ENCODE measurements around the gene DPPA5. TPM values are rescaled to one million over a fixed set of nuclear protein-coding genes. Genes with fewer than 3 reads are reported as not detected.
"Not testable (repeated sequence)": the region's sequence is repeated elsewhere in the genome, so short reads cannot be mapped to it uniquely, and the experiment has no call there.

The DPPA5 gene
- total RNA-seq, 1 donor from 2014 or later: not detected

DNA sequence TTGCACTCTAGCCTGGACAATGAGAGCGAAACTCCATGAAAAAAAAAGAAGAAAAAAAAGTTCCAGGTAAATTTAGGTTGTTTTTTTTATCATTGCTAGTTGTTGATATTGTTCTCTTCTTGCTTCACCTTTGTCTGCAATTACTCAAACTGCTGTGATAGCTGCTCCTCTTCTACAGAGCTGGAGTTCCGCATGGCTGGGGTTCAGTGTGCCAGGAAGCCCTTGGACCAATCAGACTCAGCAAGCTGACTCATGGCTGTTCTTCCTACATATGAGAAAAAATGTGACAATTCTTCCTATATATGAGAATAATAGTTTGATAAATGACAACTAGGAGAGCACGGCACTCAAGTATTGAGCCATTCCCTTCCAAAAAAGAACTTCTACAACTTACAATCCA, 28.4 kb downstream of the DPPA5 start:
- H3K9me3 ChIP-seq: no peaks in the 10 kb centered on the region
- no peaks in the 10 kb centered on the region for H3K4me1 ChIP-seq
- TF ChIP-seq, protein P1, sequence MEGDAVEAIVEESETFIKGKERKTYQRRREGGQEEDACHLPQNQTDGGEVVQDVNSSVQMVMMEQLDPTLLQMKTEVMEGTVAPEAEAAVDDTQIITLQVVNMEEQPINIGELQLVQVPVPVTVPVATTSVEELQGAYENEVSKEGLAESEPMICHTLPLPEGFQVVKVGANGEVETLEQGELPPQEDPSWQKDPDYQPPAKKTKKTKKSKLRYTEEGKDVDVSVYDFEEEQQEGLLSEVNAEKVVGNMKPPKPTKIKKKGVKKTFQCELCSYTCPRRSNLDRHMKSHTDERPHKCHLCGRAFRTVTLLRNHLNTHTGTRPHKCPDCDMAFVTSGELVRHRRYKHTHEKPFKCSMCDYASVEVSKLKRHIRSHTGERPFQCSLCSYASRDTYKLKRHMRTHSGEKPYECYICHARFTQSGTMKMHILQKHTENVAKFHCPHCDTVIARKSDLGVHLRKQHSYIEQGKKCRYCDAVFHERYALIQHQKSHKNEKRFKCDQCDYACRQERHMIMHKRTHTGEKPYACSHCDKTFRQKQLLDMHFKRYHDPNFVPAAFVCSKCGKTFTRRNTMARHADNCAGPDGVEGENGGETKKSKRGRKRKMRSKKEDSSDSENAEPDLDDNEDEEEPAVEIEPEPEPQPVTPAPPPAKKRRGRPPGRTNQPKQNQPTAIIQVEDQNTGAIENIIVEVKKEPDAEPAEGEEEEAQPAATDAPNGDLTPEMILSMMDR (IDR thresholded peaks at IDR 0.05): no peak
- intact Hi-C loops (cut with DNase I): loop anchor here (1.0 to 10.0 kb wide), 3 partner anchors 15 to 911 kb away; no protein-coding TSS in a partner anchor
- H3K27ac ChIP-seq: no peak overlapping the region
- H3K36me3 ChIP-seq: no peaks in the 10 kb centered on the region
- no peak overlapping the region for H3K4me3 ChIP-seq
- no peak for DNase-seq (ENCODE audit: low spot score in 2 of 2)
- H3K27me3 ChIP-seq: no peaks in the 10 kb centered on the region

DNA sequence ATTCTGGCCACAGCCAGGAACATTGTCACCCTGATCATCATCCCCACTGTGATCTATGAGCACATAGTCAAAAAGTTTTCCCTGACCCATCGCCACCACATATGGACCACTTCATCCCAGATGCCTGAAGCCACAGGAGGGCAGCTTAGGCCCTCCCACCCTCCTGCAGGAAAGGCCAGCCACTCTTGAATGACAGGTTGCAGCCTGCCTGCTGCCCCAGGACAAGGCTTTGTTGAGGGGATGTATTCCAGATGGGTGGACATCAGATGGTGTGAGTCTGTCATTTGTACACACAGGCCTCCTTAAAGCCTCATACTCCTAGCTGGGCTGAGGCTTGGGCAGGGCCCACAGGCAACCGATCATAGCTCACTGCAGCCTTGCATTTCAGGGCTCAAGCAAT, 30.8 kb downstream of the DPPA5 start:
- intact Hi-C loops (cut with DNase I): loop anchor here (10.0 kb wide), 1 partner anchor 909 kb away; no protein-coding TSS in a partner anchor
- Histone ChIP-seq H3K27ac (no peak overlapping the region), H3K36me3 (no peaks in the 10 kb centered on the region), H3K4me3 (no peak overlapping the region), H3K27me3 (no peaks in the 10 kb centered on the region), H3K4me1 (no peaks in the 10 kb centered on the region), H3K9me3 (peaks cover 0 to 12% of the 10 kb centered on the region in 2 donors)
- TF ChIP-seq, protein P1 (IDR thresholded peaks at IDR 0.05): no peak
- no peak for DNase-seq (ENCODE audit: low spot score in 2 of 2)

DNA sequence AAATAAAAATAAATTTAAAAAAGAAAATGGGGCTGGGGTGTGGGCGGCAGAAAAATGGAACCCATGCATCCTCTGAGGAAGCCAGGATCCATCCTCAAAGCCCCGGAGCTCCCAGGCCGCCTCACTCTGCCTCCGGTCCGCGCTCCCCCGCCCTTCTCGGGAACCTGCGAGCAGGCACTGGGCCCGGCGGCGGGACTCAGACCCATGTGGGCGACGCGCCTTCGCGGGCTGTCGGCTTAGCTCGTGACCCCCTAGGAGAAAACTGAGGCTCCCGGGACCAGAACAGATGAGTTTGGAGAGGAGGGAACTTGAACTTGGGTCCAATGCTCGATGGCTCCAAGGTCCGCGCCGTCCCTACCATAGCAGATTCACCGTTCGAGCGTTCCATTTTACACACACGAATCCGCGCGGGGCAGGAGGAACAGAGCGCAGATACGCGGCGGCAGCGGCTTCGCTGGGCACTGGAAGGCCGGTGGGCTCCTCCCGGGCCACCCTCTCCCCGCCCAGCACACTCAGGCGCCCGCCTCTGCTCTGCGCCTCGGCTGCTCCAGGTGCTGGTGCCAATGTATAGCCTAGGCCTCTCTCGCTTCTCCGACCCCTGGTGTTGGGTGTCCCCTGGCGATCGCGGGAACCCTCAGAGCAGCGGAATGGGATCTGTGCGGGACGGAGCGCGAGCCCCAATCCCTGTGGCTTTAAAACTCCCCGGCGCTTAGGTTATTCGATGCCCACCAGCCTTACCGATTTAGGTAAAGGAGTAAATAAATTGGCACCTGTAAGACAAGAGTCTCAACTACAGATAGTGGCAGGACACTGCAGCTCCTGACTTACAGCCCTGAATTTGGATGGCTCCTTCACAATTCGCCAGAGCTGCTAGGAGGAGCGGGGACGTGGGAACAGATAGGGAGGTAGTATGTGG, 39.2 kb downstream of the DPPA5 start:
- no peak for DNase-seq (ENCODE audit: low spot score in 2 of 2)
- Histone ChIP-seq H3K4me3 (peak overlapping the region; percentile 33 to 52), H3K9me3 (peaks cover 0 to 19% of the 10 kb centered on the region in 2 donors), H3K27me3 (peaks cover 5% of the 10 kb centered on the region), H3K36me3 (no peaks in the 10 kb centered on the region), H3K4me1 (peaks cover 0 to 4% of the 10 kb centered on the region in 2 donors), H3K27ac (no peak overlapping the region)
- intact Hi-C loops (cut with DNase I): no loop called here
- TF ChIP-seq, protein P1 (IDR thresholded peaks at IDR 0.05): no peak

DNA sequence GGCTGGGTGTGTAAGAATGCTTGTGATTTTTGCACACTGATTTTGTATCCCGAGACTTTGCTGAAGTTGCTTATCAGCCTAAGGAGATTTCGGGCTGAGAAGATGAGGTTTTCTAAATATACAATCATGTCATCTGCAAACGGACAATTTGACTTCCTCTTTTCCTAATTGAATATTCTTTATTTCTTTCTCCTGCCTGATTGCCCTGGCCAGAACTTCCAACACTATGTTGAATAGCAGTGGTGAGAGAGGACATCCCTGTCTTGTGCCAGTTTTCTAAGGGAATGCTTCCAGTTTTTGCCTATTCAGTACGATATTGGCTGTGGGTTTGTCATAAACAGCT, 43.6 kb downstream of the DPPA5 start:
- DNase-seq (ENCODE audit: low spot score in 2 of 2); H3K4me1 ChIP-seq; H3K36me3 ChIP-seq; H3K9me3 ChIP-seq; H3K27me3 ChIP-seq: not testable (repeated sequence)
- Histone ChIP-seq H3K4me3 (peak overlapping the region; percentile 59 to 76), H3K27ac (peak overlapping the region in 1 of 2 donors; percentile 56)
- intact Hi-C loops (cut with DNase I): loop anchor here (1.0 kb wide), 1 partner anchor 16 kb away; no protein-coding TSS in a partner anchor

DNA sequence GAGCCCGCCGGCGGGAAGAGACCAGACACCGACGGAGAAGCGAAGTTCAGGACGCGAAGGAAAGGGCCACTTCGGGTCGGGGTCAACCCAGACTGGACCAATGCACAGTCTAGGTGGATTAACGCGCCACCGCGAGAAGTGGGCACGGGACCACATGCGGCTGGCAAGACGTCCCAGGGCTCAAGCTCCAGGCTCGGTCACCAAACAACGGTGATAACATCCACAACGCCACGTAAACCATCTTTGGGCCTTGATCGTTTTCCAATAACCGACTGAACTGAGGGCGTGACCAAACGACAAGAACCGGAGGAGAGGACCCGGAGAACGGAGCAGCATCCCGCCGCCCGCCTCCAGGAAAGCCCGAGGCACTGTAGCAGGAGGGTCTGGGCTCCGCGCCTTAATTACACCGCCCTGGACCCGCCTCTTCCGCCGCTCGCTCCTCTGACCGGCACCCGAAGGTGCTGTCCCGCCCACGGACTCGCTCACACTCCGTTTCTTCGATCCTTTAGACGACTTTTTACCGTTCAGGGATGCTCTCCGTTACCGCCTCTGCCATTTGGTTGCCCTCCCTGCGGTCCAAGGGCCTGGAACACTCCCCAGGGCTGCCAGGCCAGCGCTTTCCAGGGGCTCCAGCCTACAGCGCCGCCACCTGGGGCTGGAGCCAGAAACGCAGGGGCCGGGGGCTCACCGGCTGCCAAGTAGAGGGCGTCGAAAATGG, 44.1 kb downstream of the DPPA5 start:
- Histone ChIP-seq H3K4me3 (peak overlapping the region; percentile 59 to 76), H3K36me3 (no peaks in the 10 kb centered on the region), H3K9me3 (no peaks in the 10 kb centered on the region), H3K4me1 (peaks cover 0 to 7% of the 10 kb centered on the region in 2 donors), H3K27ac (peak overlapping the region; percentile 56 to 67), H3K27me3 (peaks cover 4% of the 10 kb centered on the region)
- intact Hi-C loops (cut with DNase I): loop anchor here (1.0 kb wide), 1 partner anchor 16 kb away; no protein-coding TSS in a partner anchor
- TF ChIP-seq, protein P1 (IDR thresholded peaks at IDR 0.05): peak in 2 of 3 experiments; percentile 42 to 67
- DNase-seq (ENCODE audit: low spot score in 2 of 2): peak in 1 of 2 donors; percentile 78

DNA sequence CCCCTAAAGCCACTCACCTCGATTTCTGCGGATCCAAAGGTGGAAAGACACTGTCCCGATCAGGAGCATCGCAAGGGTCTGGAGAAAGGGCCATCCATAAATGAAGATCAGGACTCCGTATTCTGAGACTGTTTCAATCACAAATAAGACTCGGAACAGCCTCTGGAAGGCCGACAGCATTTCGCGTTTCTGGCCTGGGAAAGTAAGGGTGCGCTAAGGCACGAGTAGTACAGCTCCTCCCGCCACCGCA, 44.6 kb downstream of the DPPA5 start:
- Histone ChIP-seq H3K27ac (peak overlapping the region; percentile 56 to 67), H3K27me3 (no peaks in the 10 kb centered on the region), H3K4me1 (peaks cover 0 to 3% of the 10 kb centered on the region in 2 donors), H3K9me3 (no peaks in the 10 kb centered on the region), H3K36me3 (no peaks in the 10 kb centered on the region), H3K4me3 (peak overlapping the region; percentile 59 to 76)
- TF ChIP-seq, protein P1 (IDR thresholded peaks at IDR 0.05): no peak
- no peak for DNase-seq (ENCODE audit: low spot score in 2 of 2)
- intact Hi-C loops (cut with DNase I): no loop called here
